MM.1S (cell line): ENCODE results near the gene RPS21.

ENCODE experiments used
- DNase-seq: peaks from one replicate; pipeline ENCODE4 v3.0.0-alpha.2; 2015
- H2AFZ ChIP-seq: fragments of 300-600 bp; sonication (generic); 2 replicates; pipeline ENCODE4 v1.6.0; 2016; ENCODE audit warnings: antibody characterized with exemption, low read length
- H3F3A ChIP-seq: fragments of 300-600 bp; sonication (generic); 2 replicates; pipeline ENCODE4 v1.6.1; 2016; ENCODE audit warnings: mild to moderate bottlenecking, antibody characterized with exemption, low read length, moderate library complexity, mixed read lengths; ENCODE audit not compliant: insufficient read depth
- H3K27ac ChIP-seq: fragments of 300-600 bp; sonication (generic); 2 replicates; pipeline ENCODE4 v1.5.1; 2016; ENCODE audit warnings: mild to moderate bottlenecking, low read length
- H3K27me3 ChIP-seq: fragments of 300-600 bp; sonication (generic); replicated peaks from 2 replicates; pipeline ENCODE4 v1.6.0; 2016; ENCODE audit warnings: low read length; ENCODE audit not compliant: insufficient read depth
- H3K36me3 ChIP-seq: fragments of 300-600 bp; sonication (generic); replicated peaks from 2 replicates; pipeline ENCODE4 v1.6.1; 2016; ENCODE audit warnings: mild to moderate bottlenecking, low read length, mixed read lengths; ENCODE audit not compliant: insufficient read depth
- H3K4me1 ChIP-seq: fragments of 300-600 bp; sonication (generic); 2 replicates; pipeline ENCODE4 v1.6.1; 2016; ENCODE audit warnings: low read length, mixed read lengths
- H3K4me2 ChIP-seq: fragments of 300-600 bp; sonication (generic); 2 replicates; pipeline ENCODE4 v1.6.0; 2016; ENCODE audit warnings: low read depth, low read length
- H3K4me3 ChIP-seq: fragments of 300-600 bp; sonication (generic); 2 replicates; pipeline ENCODE4 v1.5.1; 2016; ENCODE audit warnings: low read length, mixed read lengths
- H3K79me2 ChIP-seq: fragments of 300-600 bp; sonication (generic); 2 replicates; pipeline ENCODE4 v1.6.1; 2016; ENCODE audit warnings: mixed run types, low read length, mixed read lengths
- H3K9ac ChIP-seq: fragments of 300-600 bp; sonication (generic); 2 replicates; pipeline ENCODE4 v1.6.1; 2016; ENCODE audit warnings: low read length, mixed read lengths
- H3K9me2 ChIP-seq: fragments of 300-600 bp; sonication (generic); replicated peaks from 2 replicates; pipeline ENCODE4 v1.6.1; 2016; ENCODE audit warnings: mild to moderate bottlenecking, low read length, mixed read lengths; ENCODE audit not compliant: insufficient read depth
- H3K9me3 ChIP-seq: fragments of 300-600 bp; sonication (generic); replicated peaks from 2 replicates; pipeline ENCODE4 v1.6.1; 2016; ENCODE audit warnings: mild to moderate bottlenecking, low read length, mixed read lengths; ENCODE audit not compliant: insufficient read depth
- H4K20me1 ChIP-seq: fragments of 300-600 bp; sonication (generic); 2 replicates; pipeline ENCODE4 v1.6.1; 2016; ENCODE audit warnings: mild to moderate bottlenecking, low read length, moderate library complexity, mixed read lengths; ENCODE audit not compliant: insufficient read depth
- EZH2 ChIP-seq: fragments of 300-600 bp; sonication (generic); optimal IDR thresholded peaks from 2 replicates; pipeline ENCODE3; 2017; ENCODE audit warnings: low read depth, mild to moderate bottlenecking, antibody characterized with exemption, low read length, mixed read lengths
- EZH2phosphoT487 ChIP-seq: fragments of 300-600 bp; sonication (generic); IDR thresholded peaks from 2 replicates; pipeline ENCODE4 v1.6.1; 2018; ENCODE audit warnings: antibody characterized with exemption, low read length
- TF ChIP-seq, protein P1 (sequence below): fragments of 300-600 bp; sonication (generic); IDR thresholded peaks from 2 replicates; pipeline ENCODE4 v1.5.1; 2016; ENCODE audit warnings: antibody characterized with exemption, low read length, mixed read lengths

RPS21 gene

GRCh38 chr20:62357681-62358080 lies 29.2 kb upstream of the RPS21 start:
- Histone ChIP-seq H3K9me2 (no peaks in the 10 kb centered on the region), H3K4me2 (no peak overlapping the region), H3K27me3 (no peaks in the 10 kb centered on the region), H2AFZ (no peak overlapping the region), H3K9me3 (no peaks in the 10 kb centered on the region), H3K36me3 (no peaks in the 10 kb centered on the region), H3F3A (no peaks in the 10 kb centered on the region), H3K9ac (no peak overlapping the region), H3K4me1 (no peaks in the 10 kb centered on the region), H3K27ac (no peak overlapping the region), H3K4me3 (no peak overlapping the region), H3K79me2 (peaks cover 39% of the 10 kb centered on the region), H4K20me1 (no peaks in the 10 kb centered on the region)
- no peak for DNase-seq
- TF ChIP-seq EZH2, result no peak
- TF ChIP-seq EZH2phosphoT487, result no peak
- TF ChIP-seq, protein P1, sequence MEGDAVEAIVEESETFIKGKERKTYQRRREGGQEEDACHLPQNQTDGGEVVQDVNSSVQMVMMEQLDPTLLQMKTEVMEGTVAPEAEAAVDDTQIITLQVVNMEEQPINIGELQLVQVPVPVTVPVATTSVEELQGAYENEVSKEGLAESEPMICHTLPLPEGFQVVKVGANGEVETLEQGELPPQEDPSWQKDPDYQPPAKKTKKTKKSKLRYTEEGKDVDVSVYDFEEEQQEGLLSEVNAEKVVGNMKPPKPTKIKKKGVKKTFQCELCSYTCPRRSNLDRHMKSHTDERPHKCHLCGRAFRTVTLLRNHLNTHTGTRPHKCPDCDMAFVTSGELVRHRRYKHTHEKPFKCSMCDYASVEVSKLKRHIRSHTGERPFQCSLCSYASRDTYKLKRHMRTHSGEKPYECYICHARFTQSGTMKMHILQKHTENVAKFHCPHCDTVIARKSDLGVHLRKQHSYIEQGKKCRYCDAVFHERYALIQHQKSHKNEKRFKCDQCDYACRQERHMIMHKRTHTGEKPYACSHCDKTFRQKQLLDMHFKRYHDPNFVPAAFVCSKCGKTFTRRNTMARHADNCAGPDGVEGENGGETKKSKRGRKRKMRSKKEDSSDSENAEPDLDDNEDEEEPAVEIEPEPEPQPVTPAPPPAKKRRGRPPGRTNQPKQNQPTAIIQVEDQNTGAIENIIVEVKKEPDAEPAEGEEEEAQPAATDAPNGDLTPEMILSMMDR, result no peak

DNA sequence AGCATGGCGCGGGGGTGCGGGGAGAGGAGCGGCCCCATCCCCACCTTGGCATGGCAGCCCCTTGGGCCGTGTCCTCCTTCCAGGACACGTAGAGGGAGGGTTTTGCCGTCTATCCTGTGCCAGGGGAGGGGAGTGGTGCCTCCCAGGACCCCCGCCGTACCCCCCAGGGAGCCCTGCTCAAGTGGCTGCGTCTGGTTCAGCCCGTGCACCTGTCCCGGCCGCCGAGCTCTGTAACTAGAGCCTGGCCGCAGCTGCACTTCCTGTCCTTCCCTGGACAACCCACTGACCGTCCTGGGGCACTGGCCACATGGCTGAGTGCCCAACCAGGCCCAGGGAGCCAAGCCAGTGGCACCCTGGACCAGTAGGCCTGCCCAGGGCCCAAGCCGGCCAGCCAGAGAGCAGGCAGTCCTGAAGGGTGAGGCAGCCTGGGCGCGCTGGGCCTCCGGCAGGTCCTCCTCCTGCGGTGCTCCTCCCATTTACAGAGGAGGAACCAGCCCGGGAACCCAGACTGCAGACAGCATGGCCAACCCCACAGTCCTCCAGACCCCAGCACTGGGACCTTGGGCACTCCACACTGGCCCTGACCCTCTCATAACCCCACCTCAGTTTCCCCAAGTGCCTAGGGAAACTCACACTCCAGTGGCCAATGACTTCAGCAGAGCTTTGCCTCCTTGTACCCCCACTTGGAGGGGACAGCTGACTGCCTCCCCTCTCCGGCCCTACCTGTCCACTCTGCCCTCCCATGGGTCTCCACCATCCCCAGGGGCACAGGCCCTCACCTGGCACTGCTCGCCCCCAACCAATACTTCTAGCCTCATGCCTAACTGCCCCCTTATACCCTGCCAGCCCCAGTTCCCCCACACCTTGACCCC lies 28.5 kb upstream of the RPS21 start:
- Histone ChIP-seq H3K27ac (no peak overlapping the region), H2AFZ (no peak overlapping the region), H3K4me3 (no peak overlapping the region), H3K9me2 (no peaks in the 10 kb centered on the region), H3K79me2 (peaks cover 45% of the 10 kb centered on the region), H3K27me3 (no peaks in the 10 kb centered on the region), H3K4me2 (no peak overlapping the region), H3K9ac (no peak overlapping the region), H3F3A (no peaks in the 10 kb centered on the region), H3K9me3 (no peaks in the 10 kb centered on the region), H3K36me3 (no peaks in the 10 kb centered on the region), H4K20me1 (no peaks in the 10 kb centered on the region), H3K4me1 (no peaks in the 10 kb centered on the region)
- DNase-seq, result no peak
- TF ChIP-seq EZH2phosphoT487 (no peak), EZH2 (no peak)
- TF ChIP-seq, protein P1, result no peak

DNA sequence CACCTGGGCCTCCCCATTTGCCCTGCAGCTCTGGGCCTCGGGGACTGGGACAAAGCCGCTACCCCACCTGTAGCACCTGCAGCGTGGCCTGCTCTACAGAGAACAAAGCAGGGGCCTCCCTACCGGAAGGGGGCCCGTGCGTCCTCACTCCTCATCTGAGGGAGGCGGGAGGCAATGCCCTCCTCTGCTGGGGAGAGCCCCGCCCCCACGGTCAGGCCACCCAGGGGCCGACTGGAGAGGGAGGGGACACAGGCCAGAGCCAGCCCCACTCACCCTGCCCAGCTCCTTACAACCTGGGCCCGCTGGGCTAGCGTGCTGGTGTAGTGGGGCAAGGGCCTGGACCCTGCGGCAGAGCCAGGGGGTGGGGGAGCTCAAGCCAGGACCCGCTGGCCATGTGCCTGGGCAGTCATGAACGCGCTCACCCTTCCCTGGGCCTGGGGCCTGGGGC lies 27.8 kb upstream of the RPS21 start:
- H3K4me1 ChIP-seq, result no peaks in the 10 kb centered on the region
- H3K27me3 ChIP-seq, result no peaks in the 10 kb centered on the region
- H3K79me2 ChIP-seq, result peaks cover 52% of the 10 kb centered on the region
- no peak overlapping the region for H3K27ac ChIP-seq
- H3K36me3 ChIP-seq, result no peaks in the 10 kb centered on the region
- TF ChIP-seq EZH2 (no peak), EZH2phosphoT487 (no peak)
- TF ChIP-seq, protein P1, result no peak
- H4K20me1 ChIP-seq, result no peaks in the 10 kb centered on the region
- H2AFZ ChIP-seq, result no peak overlapping the region
- H3K4me3 ChIP-seq, result no peak overlapping the region
- H3F3A ChIP-seq, result no peaks in the 10 kb centered on the region
- no peaks in the 10 kb centered on the region for H3K9me3 ChIP-seq
- H3K9ac ChIP-seq, result no peak overlapping the region
- H3K4me2 ChIP-seq, result no peak overlapping the region
- H3K9me2 ChIP-seq, result no peaks in the 10 kb centered on the region
- no peak for DNase-seq
